Anterior cingulate cortex (tissue), 58 donors: ENCODE results near the gene DIPK1B.
A peak's percentile ranks its signal among the peaks of the same experiment; 100 is the strongest.

Experiments
- DNase-seq, 58 donors: peaks; one replicate each; lab custom pipeline; 2025; lab: John Stamatoyannopoulos, UW

The DIPK1B gene

DNA sequence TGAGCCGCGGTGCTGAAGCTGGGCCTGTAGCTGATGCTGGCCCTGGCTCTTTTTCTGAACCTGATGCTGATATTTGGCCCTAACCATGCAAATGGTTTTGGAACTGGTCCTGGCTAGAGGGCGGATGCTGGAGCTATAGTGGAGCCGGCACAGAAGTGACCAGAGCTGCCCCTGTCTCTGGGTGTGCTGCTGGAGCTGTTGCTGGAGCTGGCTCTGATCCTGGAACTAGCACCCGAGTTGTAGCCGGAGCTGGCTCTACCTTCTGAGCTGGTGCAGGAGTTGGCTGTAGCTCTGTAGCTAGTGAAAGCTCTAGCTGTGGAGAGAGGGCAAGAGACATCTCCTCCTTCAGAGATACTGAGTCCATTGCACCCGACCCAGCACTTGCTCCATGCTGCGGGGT lies 17.6 kb downstream of the DIPK1B start:
- DNase-seq: no peak

DNA sequence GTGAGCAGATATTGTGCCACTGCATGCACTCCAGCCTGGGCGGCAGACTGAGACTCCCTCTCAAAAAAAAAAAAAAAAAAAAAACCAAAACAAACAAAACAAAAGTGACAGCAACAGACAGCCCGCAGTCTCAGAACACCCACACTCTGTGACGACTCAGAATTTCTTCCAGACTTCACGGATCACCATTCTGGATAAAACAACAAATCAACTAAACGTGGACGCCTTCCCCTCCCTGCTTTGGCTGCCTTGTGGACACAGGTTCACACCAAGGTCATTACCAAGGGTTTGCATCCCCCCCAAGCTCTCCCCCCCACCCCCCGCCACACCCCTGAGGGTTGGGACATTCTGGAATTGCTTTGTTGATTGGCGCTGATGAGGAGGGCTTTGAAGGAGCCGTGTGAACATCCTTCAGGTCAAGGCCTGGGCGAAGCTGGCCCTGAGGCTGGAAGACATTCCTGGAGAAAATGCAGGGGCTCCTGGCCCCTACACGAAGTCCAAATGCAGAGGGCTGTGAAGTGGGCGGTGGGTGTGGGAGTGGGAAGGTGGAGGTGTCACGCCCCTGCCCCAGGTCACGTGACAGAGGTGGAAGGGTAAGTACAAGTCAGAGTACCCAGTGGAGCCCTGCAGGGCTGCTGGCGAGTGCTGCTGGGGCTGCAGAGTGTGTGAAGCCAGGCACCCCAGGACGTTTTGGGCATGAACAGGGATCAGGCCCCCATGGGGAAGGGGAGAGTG lies 20.2 kb downstream of the DIPK1B start:
- no peak for DNase-seq

DNA sequence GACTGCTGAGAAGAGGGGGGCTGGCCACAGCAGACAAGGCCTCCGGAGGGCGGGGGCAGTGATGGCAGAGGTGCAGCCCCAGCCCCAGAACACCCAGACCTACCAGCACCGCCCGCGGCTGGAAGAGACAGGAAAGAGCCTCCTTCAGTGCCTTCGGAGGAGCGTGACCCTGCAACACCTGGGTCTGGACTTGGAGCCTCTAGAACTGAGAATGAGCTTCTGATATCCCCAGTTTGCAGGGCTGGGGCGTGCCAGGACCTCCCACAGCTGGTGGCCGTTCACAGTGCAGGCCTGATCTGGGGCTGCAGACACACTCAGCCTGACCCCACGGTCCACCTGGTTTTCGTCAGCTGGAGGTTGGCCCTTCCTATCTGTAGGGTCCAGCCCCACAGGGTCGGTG lies 21.2 kb downstream of the DIPK1B start:
- DNase-seq: no peak

DNA sequence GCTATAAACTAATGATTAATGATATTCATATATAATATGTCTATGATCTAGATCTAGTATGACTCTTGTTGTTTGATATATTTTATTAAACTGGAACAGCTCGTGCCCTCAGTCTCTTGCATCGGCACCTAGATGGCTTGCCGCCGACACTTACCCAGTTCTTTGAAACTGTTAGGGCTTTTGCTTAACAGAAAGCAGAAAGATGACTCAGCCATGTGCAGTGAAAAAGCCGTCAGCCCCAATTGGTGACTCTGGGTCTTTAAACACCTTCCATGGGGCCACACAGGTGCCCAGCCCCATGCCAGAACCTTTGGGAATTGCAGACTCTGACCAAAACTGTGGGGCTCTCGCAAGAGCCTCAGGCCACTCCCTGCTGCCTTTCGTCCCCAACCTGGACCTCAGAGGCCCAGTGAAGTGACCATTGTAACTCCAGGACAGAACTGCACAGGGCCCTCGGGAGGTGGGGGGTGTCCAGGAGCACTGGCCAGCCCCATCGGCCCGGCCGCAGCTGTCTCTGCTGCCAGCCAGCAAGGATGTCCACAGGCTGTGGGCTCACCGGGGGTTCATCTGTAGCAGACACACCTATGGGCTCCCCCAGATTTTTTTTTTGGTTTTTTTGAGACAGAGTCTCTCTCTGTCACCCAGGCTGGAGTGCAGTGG lies 22.6 kb downstream of the DIPK1B start:
- no peak for DNase-seq

DNA sequence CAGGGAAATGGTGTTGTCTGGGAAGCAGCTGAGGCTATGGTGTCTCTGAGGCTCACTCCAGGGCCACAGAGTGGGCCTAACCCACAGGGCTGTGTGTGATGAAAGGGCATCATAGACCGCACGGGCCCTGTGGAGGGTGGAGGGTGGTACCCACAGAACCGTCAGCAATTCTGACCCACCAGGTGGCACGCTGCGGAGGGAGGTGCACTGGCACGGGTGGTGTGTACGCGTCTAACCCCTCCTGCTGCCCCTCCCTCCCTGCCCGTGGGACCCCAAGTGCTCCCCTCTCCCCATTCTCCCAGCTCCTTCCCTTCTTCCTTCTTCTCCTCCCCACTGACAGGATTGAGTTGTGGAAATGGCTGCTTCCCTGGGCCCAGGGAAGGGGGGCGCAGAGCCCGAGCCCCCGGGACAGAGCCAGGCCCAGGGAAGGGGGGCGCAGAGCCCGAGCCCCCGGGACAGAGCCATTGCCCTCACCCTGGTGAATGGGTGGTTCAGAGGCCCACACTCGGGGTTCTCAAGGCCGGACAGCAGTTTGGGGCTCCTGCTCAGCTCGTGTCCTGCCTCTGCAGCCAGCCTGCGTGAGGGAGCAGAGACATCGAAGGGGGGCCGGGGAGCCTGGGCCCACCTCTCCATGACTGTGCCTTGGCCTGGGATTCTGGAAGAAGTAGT lies 23.6 kb downstream of the DIPK1B start:
- DNase-seq: no peak

DNA sequence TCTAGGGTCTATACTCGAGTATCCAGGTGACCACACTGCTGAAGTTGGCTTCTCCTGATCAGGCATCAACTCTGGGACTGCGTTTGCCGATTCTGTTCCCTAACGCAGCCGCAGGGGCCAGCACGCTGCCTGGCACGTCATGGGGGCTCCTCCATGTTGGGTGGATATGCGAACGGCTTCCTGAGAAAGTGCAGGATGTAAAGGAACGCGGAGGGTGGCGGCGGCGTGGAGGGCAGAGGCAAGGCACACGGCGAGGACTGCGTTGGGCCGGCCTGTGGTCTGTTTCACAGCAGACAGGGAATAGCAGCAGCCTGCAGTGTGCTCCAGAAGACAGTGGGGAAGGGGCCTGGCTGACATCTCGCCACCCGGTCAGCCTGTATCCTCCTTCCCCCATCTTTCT lies 26.6 kb downstream of the DIPK1B start:
- no peak for DNase-seq

DNA sequence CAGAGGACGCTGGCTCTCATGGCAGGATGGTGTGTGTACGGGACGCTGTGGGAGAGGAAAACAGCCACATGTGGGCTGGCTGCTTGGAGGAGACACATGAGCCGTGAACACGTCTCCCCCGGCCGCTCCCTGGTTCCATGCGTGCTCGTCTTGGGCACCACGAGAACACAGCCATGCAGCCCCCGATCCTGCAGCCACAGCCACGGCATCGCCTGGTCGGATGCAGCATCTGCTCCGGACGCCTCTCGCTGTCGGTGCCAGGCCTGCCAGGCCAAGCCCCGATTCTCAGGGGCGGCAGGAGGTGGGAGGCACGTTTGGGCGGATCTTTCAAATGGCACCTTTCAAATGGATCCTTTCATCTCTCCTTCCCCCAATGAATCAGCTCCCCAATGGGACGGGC lies 27.1 kb downstream of the DIPK1B start:
- DNase-seq: no peak

DNA sequence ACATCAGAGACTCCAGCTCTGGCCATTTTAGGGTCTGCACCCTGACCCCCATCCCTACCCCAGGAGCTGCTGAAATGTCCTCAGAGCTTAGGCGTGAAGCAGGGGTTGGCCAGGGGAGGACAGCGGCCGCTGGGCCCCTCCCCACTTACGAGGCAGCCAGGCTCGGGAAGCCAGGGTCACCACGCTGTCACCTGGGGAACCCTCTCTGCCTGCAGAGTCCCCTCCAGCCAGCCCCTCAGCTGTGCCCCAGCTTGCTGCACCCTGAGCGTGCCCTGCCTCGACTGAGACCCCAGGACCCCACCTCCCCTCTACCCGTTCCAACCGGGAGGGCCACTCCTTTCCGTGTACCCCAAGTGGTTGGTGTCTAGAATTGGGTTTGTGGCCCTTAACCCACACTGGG lies 27.7 kb downstream of the DIPK1B start:
- no peak for DNase-seq

DNA sequence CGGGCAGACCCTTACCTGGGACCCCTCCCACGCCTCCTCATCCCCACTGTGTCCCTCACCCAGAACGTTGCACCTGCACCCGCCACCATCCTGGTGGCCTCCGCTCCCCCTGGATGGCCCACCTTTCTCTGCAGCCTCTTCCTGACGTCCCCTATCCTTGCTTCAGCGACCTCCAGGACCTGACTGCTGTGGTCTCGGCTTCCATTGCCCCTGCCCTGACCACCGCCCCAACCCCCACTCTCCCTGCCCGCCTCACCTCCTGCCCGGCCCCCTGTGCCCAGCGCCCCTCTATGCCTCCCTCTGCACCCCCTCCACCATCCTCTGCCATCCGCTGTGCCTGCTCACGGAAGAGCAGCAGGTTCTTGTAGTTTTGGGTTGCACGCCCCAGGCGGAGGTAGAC lies 28.1 kb downstream of the DIPK1B start:
- DNase-seq: no peak

DNA sequence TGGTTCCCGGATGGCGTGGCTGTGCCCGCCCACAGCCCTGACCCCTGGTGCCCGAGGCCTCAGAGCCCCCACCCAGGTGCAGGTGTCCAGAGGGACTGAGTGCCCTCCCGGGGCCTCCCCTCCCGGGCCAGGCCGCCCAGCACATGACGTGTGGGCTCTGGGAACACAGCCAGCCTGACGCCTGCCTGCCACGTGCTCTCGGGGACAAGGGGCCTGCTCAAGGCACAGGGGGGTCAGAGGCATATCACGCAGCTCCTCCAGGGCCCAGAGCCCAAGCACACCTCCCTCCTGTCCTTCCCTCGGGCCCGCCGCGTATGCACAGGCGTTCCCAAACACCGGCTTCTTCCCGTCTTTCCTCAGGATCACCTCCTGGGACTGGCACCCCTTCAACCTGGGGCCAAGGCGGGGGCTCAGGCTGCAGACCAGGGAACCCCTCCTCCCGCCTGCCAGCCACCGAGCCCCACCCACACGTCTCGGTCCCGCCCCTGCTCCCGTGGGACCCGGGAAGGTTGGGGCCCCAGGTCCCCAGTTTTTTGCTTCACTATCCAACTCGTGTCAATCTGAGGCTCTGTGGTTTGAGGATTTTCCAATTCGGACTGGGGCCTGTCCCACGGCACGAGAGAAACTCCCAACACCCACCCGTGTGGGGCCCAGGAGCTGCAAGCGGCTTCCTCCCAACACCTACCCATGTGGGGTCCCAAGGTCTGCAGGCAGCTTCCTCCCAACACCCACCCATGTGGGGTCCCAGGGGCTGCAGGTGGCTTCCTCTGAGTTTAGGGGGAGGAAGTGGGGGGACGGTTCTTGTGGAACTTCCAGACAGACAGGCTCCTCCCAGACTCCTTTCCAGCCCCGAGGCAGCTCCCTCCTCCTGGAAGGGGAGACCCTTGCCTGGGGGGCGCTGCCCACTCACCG lies 28.9 kb downstream of the DIPK1B start:
- peak in 13 of 58 donors; percentile 12 to 52 (median 33) for DNase-seq

DNA sequence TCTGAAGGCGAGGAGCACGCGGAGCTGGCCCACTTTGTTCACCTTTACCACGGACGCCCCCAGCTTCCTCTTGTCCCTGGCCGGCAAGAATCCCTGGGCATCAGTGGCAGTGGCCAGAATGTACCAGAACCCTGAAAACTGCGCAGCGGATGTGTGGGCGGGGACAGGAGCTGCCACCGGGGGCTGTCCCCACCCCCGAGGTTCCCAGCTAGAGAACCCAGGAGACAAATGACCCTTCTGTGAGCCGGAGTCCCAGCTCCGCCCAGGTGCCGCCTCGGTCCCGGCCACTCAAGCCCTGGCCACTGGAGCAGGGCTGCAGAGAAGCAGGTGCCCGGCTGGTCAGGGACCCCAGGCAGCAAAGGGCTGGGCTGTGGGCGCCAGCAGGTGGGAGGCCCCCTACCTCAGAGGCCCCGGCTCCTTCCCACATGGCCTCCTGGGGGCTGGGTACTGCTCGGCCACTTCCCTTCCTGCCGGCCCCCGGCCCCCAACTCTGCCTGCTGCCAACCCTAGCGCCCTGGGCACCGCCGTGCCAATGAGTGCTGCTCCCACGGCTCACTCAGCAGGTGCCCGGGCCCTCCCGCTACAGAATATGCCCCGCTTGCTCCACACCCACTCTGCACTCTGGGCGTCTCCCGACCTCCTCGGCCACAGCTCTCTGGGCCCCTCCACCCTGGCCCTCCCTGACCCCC lies 29.7 kb downstream of the DIPK1B start:
- no peak for DNase-seq

DNA sequence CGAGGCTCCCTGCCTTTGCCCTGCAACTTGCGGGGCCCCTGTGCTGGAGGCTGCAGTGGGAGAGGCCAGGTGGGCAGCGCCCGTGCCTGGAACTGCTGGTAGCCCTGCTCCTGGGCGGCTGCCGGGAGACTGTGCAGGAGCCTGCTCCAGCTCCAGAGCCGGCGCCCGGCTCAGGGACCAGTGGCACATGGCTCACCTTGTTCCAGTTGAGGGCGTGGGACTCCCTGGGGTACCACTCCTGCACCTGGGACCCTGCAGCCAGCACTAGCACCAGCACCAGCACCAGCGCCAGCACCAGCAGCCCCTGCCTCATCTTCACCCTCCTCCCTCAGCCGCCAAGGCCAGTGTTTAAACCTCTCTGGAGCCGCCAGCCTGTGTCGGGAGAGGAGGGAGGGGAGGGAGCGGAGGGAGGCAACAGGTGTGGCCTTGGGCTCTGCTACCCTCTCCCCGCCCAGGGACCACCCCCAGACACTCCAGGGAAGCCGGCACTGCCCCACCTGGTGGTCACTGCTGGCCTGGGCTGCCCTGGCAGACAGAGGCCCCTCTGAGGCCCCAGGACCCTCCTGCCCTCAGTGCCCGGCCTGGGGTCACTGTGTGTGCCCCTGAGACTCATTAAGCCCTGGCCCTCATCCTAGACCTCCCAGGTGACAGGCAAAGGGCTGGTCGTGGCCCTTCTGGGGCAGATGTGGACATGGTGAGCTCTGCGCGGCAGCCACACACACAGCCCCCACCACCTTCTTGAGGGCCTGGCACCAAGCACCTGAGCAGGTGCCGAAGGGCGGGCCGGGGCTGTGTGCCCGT lies 30.4 kb downstream of the DIPK1B start, which contains the start of gene LCN10:
Gene LCN10 (minus strand): TSS at position 350 of the 801 bp plus-strand sequence. CDS start 37 bp downstream, at position 313.
- DNase-seq: no peak

DNA sequence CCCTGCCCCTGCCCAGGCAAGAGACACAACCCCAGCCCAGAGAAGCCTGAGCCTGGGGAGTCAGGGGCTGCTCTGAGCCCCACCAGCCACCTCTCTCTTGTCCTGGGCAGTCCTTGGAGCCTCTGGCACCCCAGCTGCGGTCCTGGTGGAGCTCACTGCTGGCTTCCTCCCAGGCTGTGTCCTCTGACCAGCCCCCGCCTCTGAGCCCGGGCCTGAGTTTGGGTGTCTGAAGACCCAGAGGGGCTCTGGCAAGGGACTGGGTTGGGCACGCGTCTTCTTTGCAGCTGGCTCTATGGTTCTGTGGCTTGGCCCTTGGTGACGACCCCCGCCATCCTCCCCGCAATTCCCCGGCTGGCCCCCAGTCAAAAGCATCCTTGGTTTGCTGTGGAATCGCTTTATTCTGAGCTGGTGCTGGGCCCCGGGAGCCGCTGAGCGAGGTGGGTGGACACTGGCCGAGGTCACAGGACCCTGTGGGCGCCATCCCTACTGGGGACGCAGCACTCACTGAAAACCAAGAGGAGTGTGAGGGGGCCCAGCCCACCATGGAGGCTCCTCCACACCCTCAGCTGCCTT lies 31.4 kb downstream of the DIPK1B start:
- no peak for DNase-seq

DNA sequence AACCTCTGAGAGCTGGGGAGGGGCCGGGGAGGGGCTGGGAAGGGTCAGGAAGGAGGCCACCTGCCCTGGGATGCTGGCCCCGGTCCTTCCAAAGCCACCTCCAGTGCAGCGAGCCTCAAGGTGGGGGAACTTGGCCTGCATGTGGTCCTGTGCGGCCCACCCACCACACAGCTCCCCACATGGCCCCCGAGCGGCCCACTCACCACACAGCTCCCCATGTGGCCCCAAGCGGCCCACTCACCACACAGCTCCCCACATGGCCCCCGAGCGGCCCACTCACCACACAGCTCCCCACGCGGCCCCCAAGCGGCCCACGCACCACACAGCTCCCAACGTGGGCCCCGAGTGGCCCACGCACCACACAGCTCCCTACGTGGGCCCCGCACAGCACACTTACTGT lies 32.4 kb downstream of the DIPK1B start:
- DNase-seq: no peak

DNA sequence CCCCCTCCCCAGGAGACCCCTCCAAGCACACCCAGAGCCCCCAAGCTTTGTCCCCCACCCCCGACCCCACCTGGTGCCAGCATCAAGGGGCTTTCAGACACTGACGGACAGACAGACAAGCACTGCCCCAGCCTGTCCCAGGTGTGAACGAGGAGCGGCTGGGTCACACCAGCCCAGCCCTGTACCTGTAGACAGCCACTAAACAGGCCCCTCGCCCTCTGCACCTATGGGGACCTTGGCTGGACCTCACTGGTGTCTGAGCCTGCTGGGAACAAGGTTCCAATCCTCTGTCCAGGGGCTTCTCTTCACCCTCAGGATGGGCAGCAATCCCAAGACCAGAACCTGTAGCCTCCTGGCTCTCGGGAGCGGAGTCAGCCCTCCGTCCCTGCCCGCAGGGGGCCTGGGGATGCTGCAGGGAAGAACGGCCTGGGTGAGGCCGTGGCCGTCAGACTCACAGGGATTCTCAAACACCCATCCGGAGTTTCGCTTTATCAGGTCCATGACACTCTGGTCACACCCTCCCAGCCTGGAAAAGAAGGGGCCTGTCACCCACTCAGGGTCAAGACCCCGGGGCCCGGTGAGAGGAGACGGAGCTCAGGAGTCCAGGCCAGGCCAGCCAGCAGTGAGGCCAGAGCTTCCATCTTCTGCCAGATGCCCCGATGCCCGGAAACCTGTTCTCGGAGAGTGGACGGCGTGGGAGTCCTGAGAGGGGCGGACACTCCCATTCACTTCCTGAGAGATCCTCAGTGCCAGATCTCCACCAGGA lies 33.2 kb downstream of the DIPK1B start:
- DNase-seq: no peak

DNA sequence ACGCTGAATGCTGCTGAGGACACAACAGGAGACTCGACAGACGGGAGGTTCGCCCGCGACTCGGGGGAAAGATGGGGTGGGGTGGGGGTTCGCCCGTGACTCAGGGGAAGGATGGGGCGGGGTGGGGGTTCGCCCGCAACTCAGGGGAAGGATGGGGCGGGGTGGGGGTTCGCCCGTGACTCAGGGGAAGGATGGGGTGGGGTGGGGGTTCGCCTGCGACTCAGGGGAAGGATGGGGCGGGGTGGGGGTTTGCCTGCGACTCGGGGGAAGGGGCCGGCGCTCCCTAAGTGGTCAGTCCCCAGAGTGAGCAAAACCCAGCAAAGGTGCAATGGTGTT lies 33.8 kb downstream of the DIPK1B start:
- DNase-seq: no peak

DNA sequence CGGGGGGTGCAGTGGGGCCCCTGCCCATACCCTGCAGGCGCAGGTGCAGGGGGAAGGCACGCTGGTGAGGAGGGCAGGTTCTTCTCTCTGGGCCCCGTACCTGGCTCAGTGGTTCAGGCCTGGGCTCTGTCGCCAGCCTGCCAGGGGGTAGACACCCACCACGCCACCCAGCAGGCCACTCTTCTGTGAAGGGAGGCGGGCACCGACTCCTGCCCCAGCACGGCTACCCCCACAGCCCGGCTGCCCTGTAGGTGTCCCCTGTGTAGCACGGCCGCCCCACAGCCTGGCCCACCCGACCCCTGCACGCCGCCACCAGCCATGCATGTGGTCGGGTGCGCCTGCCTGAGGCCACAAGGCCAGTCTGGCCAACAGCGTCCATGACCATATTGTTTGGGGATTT lies 34.2 kb downstream of the DIPK1B start:
- no peak for DNase-seq
